Measurements from ENCODE around the gene NIPBL.

DNA sequence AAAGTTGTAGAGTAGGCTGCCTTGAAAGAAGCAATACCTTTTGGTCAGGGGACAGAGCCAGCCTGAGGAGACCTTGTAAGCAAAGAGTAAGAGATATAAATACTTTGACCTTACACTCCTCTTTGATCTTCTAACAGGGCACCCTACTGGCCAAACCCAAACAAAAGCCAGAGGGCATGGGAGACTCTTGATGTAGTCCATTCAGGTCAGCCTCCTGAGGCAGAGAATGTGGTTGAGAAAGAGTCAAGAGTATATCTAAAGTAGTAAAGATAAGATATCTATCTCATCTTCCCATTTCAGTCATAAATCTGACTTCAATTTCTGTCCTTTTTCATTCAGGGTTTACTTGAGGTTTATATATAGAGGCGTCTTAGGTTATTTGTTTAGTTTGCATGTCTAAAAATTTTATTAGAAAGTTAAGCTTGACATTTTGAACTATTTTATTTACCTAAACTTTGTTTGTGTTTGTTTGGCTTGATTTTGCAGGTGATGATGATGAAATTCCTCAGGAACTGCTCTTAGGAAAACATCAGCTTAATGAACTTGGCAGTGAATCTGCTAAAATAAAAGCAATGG lies 125.7 kb downstream of the NIPBL start:
- TF ChIP-seq, protein P1, sequence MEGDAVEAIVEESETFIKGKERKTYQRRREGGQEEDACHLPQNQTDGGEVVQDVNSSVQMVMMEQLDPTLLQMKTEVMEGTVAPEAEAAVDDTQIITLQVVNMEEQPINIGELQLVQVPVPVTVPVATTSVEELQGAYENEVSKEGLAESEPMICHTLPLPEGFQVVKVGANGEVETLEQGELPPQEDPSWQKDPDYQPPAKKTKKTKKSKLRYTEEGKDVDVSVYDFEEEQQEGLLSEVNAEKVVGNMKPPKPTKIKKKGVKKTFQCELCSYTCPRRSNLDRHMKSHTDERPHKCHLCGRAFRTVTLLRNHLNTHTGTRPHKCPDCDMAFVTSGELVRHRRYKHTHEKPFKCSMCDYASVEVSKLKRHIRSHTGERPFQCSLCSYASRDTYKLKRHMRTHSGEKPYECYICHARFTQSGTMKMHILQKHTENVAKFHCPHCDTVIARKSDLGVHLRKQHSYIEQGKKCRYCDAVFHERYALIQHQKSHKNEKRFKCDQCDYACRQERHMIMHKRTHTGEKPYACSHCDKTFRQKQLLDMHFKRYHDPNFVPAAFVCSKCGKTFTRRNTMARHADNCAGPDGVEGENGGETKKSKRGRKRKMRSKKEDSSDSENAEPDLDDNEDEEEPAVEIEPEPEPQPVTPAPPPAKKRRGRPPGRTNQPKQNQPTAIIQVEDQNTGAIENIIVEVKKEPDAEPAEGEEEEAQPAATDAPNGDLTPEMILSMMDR (IDR thresholded peaks at IDR 0.05) = no peak
- TF ChIP-seq POLR2A (IDR thresholded peaks at IDR 0.05) = no peak

Measured in body of pancreas (tissue), 4 donors.